H9 (cell line): Measurements from ENCODE around the gene ANKRD7. TPM values are rescaled to one million over a fixed set of nuclear protein-coding genes. Genes with fewer than 3 reads are reported as not detected.

Source experiments
- DNase-seq: peaks from one replicate; pipeline ENCODE4 v3.0.0-alpha.2; 2017
- H2AFZ ChIP-seq: one replicate; pipeline ENCODE4 v1.6.1; 2013; ENCODE audit warnings: mild to moderate bottlenecking, low read length, control low read depth, moderate library complexity
- H2AK5ac ChIP-seq: 2 replicates; pipeline ENCODE4 v1.6.1; 2013; ENCODE audit warnings: low read length, control low read depth, mixed read lengths; ENCODE audit not compliant: insufficient read length
- H2BK120ac ChIP-seq: one replicate; pipeline ENCODE4 v1.6.1; 2013; ENCODE audit warnings: low read depth, mild to moderate bottlenecking, low read length, control low read depth, inconsistent platforms; ENCODE audit not compliant: poor library complexity, severe bottlenecking
- H2BK12ac ChIP-seq: 2 replicates; pipeline ENCODE4 v1.6.1; 2013; ENCODE audit warnings: low read length, control low read depth, mixed read lengths, low read depth; ENCODE audit not compliant: insufficient read length
- H2BK15ac ChIP-seq: 2 replicates; pipeline ENCODE4 v1.6.1; 2013; ENCODE audit warnings: low read depth, low read length, control low read depth
- H2BK20ac ChIP-seq: one replicate; pipeline ENCODE4 v1.6.1; 2013; ENCODE audit warnings: low read depth, mild to moderate bottlenecking, low read length, control low read depth, inconsistent platforms; ENCODE audit not compliant: poor library complexity, severe bottlenecking
- H2BK5ac ChIP-seq: 2 replicates; pipeline ENCODE4 v1.6.1; 2013; ENCODE audit warnings: low read length, control low read depth, mixed read lengths; ENCODE audit not compliant: insufficient read length
- H3K14ac ChIP-seq: 2 replicates; pipeline ENCODE4 v1.6.1; 2013; ENCODE audit warnings: low read length, control low read depth; ENCODE audit not compliant: insufficient read depth
- H3K18ac ChIP-seq: 2 replicates; pipeline ENCODE4 v1.6.1; 2013; ENCODE audit warnings: low read depth, mild to moderate bottlenecking, mixed read lengths, low read length, control low read depth; ENCODE audit not compliant: insufficient read length
- H3K23ac ChIP-seq: 2 replicates; pipeline ENCODE4 v1.6.1; 2013; ENCODE audit warnings: low read length, control low read depth, mixed read lengths, low read depth; ENCODE audit not compliant: insufficient read length
- H3K23me2 ChIP-seq: 2 replicates; pipeline ENCODE4 v1.6.1; 2013; ENCODE audit warnings: low read depth, mild to moderate bottlenecking, mixed read lengths, low read length, control low read depth; ENCODE audit not compliant: insufficient read length, poor library complexity, severe bottlenecking
- H3K27ac ChIP-seq: 2 replicates; pipeline ENCODE4 v1.5.1; 2013; ENCODE audit warnings: low read length, control low read depth, mixed read lengths, low read depth; ENCODE audit not compliant: insufficient read length
- H3K27me3 ChIP-seq: 2 replicates; pipeline ENCODE4 v1.6.1; 2013; ENCODE audit warnings: low read length, control low read depth, inconsistent platforms; ENCODE audit not compliant: insufficient read depth
- H3K4ac ChIP-seq: 2 replicates; pipeline ENCODE4 v1.6.1; 2013; ENCODE audit warnings: low read depth, mild to moderate bottlenecking, control low read depth, inconsistent platforms, low read length, moderate library complexity
- H3K4me1 ChIP-seq: 2 replicates; pipeline ENCODE4 v1.6.1; 2013; ENCODE audit warnings: low read length, control low read depth, inconsistent platforms; ENCODE audit not compliant: insufficient read depth
- H3K4me2 ChIP-seq: 2 replicates; pipeline ENCODE4 v1.6.1; 2013; ENCODE audit warnings: low read length, control low read depth, mixed read lengths; ENCODE audit not compliant: insufficient read length, insufficient read depth
- H3K56ac ChIP-seq: 2 replicates; pipeline ENCODE4 v1.6.1; 2013; ENCODE audit warnings: low read depth, mild to moderate bottlenecking, mixed read lengths, low read length, control low read depth; ENCODE audit not compliant: insufficient read length
- H3K79me1 ChIP-seq: 2 replicates; pipeline ENCODE4 v1.6.1; 2013; ENCODE audit warnings: low read depth, mild to moderate bottlenecking, moderate library complexity, low read length, control low read depth, inconsistent platforms; ENCODE audit not compliant: insufficient read depth, poor library complexity, severe bottlenecking
- H3K79me2 ChIP-seq: 2 replicates; pipeline ENCODE4 v1.6.1; 2013; ENCODE audit warnings: low read length, control low read depth, inconsistent platforms; ENCODE audit not compliant: insufficient read depth
- H3K9ac ChIP-seq: 2 replicates; pipeline ENCODE4 v1.6.1; 2013; ENCODE audit warnings: low read length, control low read depth, mixed read lengths; ENCODE audit not compliant: insufficient read length; ENCODE audit errors: extremely low read depth
- H3K9me3 ChIP-seq: one replicate; pipeline ENCODE4 v1.6.1; 2013; ENCODE audit warnings: low read depth, low read length, inconsistent platforms; ENCODE audit not compliant: control insufficient read depth
- H3T11ph ChIP-seq: one replicate; pipeline ENCODE4 v1.6.1; 2013; ENCODE audit warnings: mild to moderate bottlenecking, low read length, control low read depth, inconsistent platforms
- H4K20me1 ChIP-seq: one replicate; pipeline ENCODE4 v1.6.1; 2013; ENCODE audit not compliant: control insufficient read depth, insufficient read length, insufficient read depth
- H4K5ac ChIP-seq: 2 replicates; pipeline ENCODE4 v1.6.1; 2013; ENCODE audit warnings: low read depth, mild to moderate bottlenecking, mixed read lengths, low read length, control low read depth; ENCODE audit not compliant: insufficient read length
- H4K8ac ChIP-seq: replicated peaks from 2 replicates; pipeline ENCODE4 v1.6.1; 2013; ENCODE audit warnings: low read length, control low read depth, mixed read lengths, low read depth; ENCODE audit not compliant: insufficient read length
- H4K91ac ChIP-seq: 2 replicates; pipeline ENCODE4 v1.6.1; 2013; ENCODE audit warnings: low read depth, mild to moderate bottlenecking, moderate library complexity, mixed read lengths, low read length, control low read depth; ENCODE audit not compliant: insufficient read length
- H3K27ac Mint-ChIP-seq, 3 experiments: 2 replicates in 2 of 3; 3 replicates in 1 of 3; pipeline ENCODE4 v1.8.0; 2020 to 2021; ENCODE audit warnings: mixed read lengths in 3 of 3, mild to moderate bottlenecking in 1 of 3, moderate library complexity in 1 of 3
- H3K27me3 Mint-ChIP-seq: 2 replicates; pipeline ENCODE4 v1.8.0; 2021; ENCODE audit warnings: low read depth, mild to moderate bottlenecking, moderate library complexity, mixed read lengths
- H3K36me3 Mint-ChIP-seq, 3 experiments: 2 replicates in 2 of 3; 3 replicates in 1 of 3; pipeline ENCODE4 v1.8.0; 2020 to 2021; ENCODE audit warnings: low read depth in 3 of 3, mixed read lengths in 3 of 3; ENCODE audit not compliant: insufficient read depth in 1 of 3
- H3K4me1 Mint-ChIP-seq, 2 experiments: 2 replicates each; pipeline ENCODE4 v1.8.0; 2020; ENCODE audit warnings: mixed read lengths in 2 of 2
- H3K4me3 Mint-ChIP-seq, 2 experiments: 2 replicates in 1 of 2; 3 replicates in 1 of 2; pipeline ENCODE4 v1.8.0; 2020 to 2021; ENCODE audit warnings: mild to moderate bottlenecking in 2 of 2, mixed read lengths in 2 of 2, moderate library complexity in 1 of 2
- H3K9me3 Mint-ChIP-seq, 2 experiments: 2 replicates in 1 of 2; 3 replicates in 1 of 2; pipeline ENCODE4 v1.8.0; 2020; ENCODE audit warnings: mild to moderate bottlenecking in 2 of 2, mixed read lengths in 2 of 2, moderate library complexity in 1 of 2
- CTCF ChIP-seq: fragments of 200-600 bp; sonication (generic); conservative IDR thresholded peaks from 3 replicates; pipeline ENCODE4 v1.8.0; 2021; ENCODE audit warnings: antibody characterized with exemption, mild to moderate bottlenecking
- WGBS: extraction: QIAGEN DNeasy Blood & Tissue Kit; methylation state at CpG from one replicate; pipeline ENCODE4 v1.1.7; 2013; ENCODE audit warnings: missing lambda C conversion rate, low lambda C conversion rate, mixed read lengths; ENCODE audit not compliant: insufficient read length; ENCODE audit errors: extremely low coverage; 5-methylcytosine and 5-hydroxymethylcytosine counted together
- total RNA-seq: library from RNA; stranded (reverse); gene quantifications from 2 replicates; pipeline ENCODE4 v1.2.1, GENCODE V29; 2021

The ANKRD7 gene
- total RNA-seq, 1 experiment from 2014 or later = not detected

GRCh38 chr7:118252087-118252486 is 27.6 kb downstream of the ANKRD7 start:
- Histone ChIP-seq H2BK20ac (no peak overlapping the region), H4K91ac (no peak overlapping the region), H3K4me1 (no peaks in the 10 kb centered on the region), H2BK120ac (no peak overlapping the region), H4K5ac (no peak overlapping the region), H3T11ph (no peak overlapping the region), H2BK12ac (no peak overlapping the region), H3K4ac (no peak overlapping the region), H3K18ac (no peak overlapping the region), H3K23me2 (no peaks in the 10 kb centered on the region), H3K27ac (no peak overlapping the region), H3K14ac (no peak overlapping the region), H3K9me3 (no peaks in the 10 kb centered on the region), H3K79me1 (no peaks in the 10 kb centered on the region), H2AFZ (no peak overlapping the region), H3K9ac (no peak overlapping the region), H4K8ac (no peak overlapping the region), H2BK5ac (no peak overlapping the region), H3K27me3 (no peaks in the 10 kb centered on the region), H3K23ac (no peak overlapping the region), H2AK5ac (no peak overlapping the region), H3K56ac (no peak overlapping the region), H4K20me1 (no peaks in the 10 kb centered on the region), H2BK15ac (no peak overlapping the region), H3K4me2 (no peak overlapping the region), H3K79me2 (no peaks in the 10 kb centered on the region)
- no peaks in the 10 kb centered on the region for H3K9me3 Mint-ChIP-seq
- no peaks in the 10 kb centered on the region for H3K36me3 Mint-ChIP-seq
- no peaks in the 10 kb centered on the region for H3K27me3 Mint-ChIP-seq
- H3K4me3 Mint-ChIP-seq = no peak overlapping the region
- no peak for DNase-seq
- H3K27ac Mint-ChIP-seq = no peak overlapping the region
- TF ChIP-seq CTCF = no peak
- no CpG with 5 or more reads among the region's 1 CpG for WGBS
- peaks cover 4% of the 10 kb centered on the region in 2 experiments for H3K4me1 Mint-ChIP-seq
